SK-N-MC (cell line): ENCODE measurements around the gene ITPRIPL2.

Source experiments
- EZH2 ChIP-seq: fragments of 200-600 bp; sonication (generic); IDR thresholded peaks from one replicate; pipeline ENCODE4 v1.6.1; 2017; ENCODE audit warnings: antibody characterized with exemption
- FOXP2 ChIP-seq: optimal IDR thresholded peaks from 2 replicates; pipeline ENCODE3; 2011; ENCODE audit warnings: mild to moderate bottlenecking, moderate library complexity; ENCODE audit not compliant: insufficient read depth; ENCODE audit errors: extremely low read length, control extremely low read depth
- POLR2AphosphoS5 ChIP-seq: IDR thresholded peaks from 2 replicates; pipeline ENCODE4 v1.6.1; 2012; ENCODE audit warnings: mild to moderate bottlenecking, low read depth, low read length, borderline replicate concordance

DNA sequence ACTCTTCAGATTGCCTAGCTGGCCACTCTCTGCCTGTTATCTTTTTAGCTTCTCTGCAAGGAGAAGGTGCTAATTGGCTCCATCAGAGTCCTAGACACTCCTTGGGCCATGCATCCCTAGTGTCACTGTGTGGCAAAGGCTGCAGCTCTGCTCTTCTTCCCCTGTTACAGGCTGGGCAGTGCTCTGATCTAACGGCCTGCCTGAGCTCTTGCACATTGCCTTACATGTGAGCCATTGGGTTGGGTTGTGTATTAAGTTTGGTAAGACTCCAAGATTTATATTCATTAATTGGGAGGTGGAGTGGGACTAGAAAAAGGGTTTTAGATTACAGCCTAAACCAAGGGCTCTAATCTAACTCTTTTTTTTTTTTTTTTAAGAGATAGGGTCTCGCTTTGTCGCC lies 31.2 kb downstream of the ITPRIPL2 start:
- TF ChIP-seq POLR2AphosphoS5 (no peak), EZH2 (no peak), FOXP2 (no peak)
